HG03439 (cell line): ENCODE data around the gene GPC6.

Experiments used
- ATAC-seq: cut with Tn5 transposase; IDR thresholded peaks from one replicate; pipeline ENCODE4 v1.9.1; 2021; ENCODE audit warnings: mild to moderate bottlenecking, moderate library complexity; ENCODE audit not compliant: unreplicated experiment

Gene GPC6

GRCh38 chr13:94007072-94007471 lies 780.5 kb downstream of the GPC6 start:
- no peak for ATAC-seq

DNA sequence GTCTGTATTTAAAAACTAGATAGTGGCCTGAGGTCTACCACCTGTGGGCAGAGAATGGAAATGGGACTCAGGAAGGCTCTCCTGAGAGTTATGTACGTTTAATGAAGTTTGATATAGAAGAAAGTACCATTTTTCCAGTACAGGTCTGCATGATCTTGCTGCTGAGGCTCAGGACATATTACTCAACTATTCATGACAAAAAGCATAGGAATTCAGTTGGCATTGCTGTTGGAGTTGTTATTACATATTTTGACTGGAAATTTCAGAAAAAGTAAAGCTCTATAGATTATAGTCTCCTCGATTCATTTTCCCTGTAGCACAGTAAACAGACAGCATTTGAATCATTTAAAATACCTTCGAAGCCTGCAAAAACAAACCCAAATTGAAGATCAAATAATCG lies 783.1 kb downstream of the GPC6 start:
- ATAC-seq, result no peak

- ATAC-seq, result no peak
Observed at GRCh38 chr13:94014461-94014860, 787.9 kb downstream of the GPC6 start.

DNA sequence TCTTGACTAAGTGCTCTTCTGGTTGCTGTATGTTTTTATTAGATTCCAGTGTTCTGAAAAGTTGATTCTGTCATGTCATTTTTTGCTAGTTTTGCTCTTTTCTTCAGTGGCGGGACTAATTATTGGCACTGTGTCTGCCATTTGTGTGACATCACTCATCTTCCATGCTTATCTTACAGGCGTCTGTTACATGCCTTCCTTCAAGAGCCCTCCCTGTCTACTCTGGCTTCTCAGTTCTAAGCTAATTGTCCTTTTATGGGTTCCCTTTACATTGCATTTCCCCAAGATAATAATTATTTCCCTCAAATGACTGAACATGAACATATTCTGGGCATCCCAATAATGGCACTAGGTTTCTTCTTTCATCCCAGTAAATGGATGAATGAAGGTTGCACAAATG lies 793.8 kb downstream of the GPC6 start:
- no peak for ATAC-seq

DNA sequence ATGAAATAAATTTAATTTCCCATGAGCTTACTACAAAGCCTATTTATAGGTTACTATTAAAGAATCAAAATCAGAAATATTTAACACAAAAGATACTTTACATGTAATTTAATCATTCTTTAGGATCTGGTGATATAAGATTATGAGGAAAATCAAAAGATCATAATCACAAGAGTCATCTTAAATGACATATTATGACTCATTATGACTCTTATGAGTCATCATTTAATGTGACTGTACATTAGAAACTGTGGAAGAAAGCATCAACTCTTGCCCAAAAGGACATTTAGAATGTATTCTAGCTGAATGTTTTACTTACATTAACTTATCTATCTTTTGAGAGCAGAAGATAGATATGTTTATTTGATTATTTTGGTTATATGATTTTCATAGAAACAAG lies 794.2 kb downstream of the GPC6 start:
- ATAC-seq, result no peak

DNA sequence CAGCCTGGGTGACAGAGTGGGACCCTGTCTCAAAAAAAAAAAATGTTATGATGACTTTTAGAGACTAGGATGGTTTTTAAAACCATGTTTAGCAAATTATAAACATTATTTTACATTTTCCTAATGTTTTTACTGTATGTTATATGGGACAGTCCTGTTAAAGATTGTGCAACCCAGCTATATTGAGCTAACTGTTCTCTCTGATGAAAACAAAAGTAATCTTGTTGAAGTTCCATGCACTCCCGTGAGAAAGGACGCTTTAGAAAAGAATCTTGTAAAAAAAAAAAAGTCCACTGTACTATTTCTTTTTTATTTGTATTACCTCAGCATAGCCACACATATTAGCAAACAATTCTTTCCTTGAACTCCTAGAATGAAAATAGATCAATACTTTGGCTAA lies 801.6 kb downstream of the GPC6 start:
- no peak for ATAC-seq

DNA sequence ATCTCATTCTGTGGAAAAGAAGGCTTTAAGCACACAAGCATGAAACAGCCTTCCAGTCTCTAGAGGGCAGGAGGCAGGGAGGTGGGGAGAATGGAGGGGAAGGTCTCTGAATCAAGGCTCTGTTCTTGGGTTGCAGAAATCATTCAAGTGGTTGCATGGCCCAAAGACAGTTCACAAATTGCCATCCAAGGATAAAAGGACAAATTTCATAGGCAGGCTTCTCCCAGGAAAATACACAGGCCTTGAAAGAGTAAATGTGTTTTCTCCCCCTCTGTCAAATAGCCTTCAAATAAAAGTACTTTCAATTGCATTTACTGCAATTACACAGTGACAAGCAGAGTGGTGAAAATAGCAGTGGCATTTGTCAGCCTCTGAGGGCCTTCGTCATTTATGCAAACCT lies 802.0 kb downstream of the GPC6 start:
- no peak for ATAC-seq

- ATAC-seq, result no peak
Observed at GRCh38 chr13:94030415-94031119, 804.0 kb downstream of the GPC6 start.

DNA sequence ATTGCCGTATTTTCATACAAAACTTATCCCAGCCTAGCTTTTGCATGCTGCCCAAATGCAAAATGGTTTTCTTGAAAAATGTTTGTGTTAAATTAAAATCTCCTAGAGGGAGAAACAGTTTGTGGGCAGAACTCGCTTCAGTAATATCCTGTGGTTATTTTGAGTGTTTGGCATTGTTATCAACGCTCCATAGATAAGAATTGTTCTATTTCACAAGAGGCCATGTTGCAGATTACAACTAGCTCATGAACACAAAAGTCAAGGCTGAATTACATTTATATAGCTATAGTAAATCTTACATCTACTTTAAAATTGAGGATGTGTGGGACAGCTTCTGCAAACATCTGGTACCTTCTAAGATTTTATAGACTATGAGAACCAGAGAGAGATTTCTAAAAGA lies 805.0 kb downstream of the GPC6 start:
- no peak for ATAC-seq

DNA sequence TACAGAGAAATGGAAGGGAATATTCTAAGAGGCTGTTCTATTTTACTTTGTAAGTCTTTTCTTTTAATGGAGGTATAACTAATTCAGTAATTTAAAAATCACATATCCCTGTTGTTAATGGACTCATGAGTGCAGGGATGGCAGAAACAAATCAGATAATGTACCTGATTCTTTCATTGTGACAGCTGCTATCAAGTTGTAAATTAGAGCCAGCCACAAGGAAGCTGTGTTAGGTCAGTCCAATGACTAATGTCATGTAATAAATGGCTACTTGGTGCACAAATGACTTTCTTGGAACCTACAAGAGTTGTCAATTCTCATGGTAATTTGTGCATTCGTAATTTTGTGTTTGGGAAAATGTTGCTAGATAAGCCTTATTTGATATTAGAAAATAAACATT lies 806.5 kb downstream of the GPC6 start:
- no peak for ATAC-seq

DNA sequence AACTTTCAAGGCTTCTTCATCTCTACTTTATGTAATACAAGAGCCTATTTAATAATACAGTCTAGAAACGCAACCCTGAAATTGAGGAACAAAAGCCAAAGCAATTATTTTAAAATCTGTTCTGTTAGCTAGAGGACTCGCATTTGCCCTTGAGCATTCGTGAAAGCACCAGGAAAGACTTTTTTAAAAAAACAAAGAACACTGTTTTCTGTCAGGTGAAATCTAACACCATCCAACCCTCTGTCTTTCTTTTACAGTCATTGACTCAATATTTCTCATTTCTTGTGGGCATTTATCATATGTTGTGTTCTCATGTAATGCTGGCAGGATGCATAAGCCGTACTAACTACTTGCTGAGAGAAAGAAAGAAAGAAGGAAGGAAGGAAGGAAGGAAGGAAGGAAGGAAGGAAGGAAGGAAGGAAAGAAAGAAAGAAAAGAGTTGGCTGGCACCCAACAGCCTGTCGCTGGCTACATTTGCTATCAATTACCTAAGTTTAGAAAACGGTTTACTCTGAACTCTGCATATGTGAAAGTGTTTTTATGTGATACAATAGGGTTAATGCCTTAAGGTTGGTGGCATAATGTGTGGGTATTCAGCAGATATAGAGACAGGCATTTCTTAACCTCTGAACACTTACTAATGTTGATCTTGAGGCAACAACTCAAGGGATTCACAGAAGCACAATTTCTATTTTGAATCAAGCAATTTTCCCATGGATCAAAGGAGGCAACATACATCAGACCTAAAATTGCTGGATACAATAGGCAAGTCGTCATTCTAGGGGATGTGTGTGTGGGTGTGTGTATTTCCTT lies 807.4 kb downstream of the GPC6 start:
- ATAC-seq, result no peak

GRCh38 chr13:94050039-94050438 lies 823.4 kb downstream of the GPC6 start:
- no peak for ATAC-seq

GRCh38 chr13:94050686-94051085 lies 824.1 kb downstream of the GPC6 start:
- ATAC-seq, result no peak

DNA sequence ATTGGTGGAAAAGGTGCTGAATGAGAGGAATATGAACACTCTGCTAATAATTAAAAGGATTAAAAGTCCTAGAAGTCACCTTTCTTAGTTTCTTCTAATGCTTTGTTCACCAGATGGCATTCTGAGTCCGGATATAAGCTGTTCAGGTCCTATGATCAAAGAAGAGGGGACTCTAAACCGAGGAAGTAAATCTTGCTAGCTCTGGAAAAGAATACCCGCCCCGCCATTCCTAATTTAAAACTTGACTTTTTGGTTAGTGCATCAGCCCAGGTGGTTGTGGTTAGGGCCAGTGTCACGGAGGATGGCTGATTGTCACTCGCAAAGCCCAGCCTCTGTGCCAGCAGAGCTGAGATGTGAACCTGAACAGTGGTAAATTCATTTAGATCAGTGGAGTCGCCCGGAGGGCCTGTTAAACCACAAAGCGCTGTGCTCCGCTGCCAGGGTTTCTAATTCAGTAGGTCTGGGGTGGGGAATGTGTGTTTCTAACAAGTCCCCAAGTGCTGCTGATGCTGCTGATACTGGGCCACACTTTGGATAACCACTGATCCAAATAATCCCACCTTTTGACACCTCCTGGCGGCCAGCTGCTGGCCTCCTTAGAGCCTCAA lies 827.5 kb downstream of the GPC6 start:
- no peak for ATAC-seq

DNA sequence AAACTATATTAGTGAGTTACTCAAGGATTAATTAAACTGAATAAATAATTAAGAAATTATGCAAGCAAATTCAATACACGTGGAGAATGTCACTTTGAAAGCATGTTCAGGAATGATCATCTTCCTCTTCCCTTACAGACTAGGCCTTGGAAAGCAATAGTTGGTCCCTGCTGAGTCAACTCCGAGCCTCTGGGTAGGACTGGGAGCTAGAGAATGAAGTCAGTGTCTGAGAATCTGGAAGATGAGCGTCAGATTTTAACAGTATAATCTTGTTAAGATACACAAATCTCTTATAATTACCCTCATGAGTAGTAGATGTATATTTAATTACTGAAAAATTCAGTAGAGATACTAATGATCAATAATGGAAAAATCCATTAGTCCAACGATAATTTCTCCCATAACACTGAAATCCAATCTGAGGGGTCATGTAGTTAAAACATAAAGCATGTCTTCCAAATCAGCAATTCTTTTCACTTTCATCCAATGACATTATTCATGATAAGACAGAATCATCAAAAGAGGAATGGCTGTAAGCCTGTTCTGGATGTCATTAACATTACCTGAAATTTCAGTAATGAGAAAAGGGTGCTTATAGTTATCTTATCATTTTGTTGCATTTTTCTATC lies 829.9 kb downstream of the GPC6 start:
- ATAC-seq, result no peak

- no peak for ATAC-seq
Observed at GRCh38 chr13:94057618-94058186, 831.1 kb downstream of the GPC6 start.

- ATAC-seq, result no peak
Observed at GRCh38 chr13:94058821-94059360, 832.3 kb downstream of the GPC6 start.

DNA sequence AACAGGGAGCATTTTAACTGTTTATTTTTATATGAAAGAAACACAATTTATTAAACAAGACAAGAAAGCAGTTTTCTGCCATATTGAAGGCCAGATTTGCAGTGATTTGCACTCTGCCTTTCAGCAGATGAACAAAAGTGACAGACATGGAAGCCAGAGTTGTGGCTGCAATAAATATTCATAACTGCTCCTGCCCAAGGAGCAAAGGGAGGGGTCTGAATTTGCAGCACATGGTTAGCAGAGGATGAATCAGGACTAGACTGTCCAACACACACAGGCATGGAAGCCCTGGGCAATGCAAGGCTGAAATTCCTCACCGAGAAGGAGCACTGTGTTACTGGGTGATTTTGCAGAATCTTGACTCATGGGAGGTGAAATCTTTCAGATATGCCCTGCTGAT lies 834.7 kb downstream of the GPC6 start:
- ATAC-seq, result no peak

- ATAC-seq, result no peak
Observed at GRCh38 chr13:94063096-94063495, 836.5 kb downstream of the GPC6 start.

- ATAC-seq, result no peak
Observed at GRCh38 chr13:94063848-94064247, 837.2 kb downstream of the GPC6 start.

GRCh38 chr13:94065741-94066140 lies 839.1 kb downstream of the GPC6 start:
- no peak for ATAC-seq
